ENCODE data around the gene EDRF1.

- no peak for TF ChIP-seq EZH2phosphoT487 (IDR thresholded peaks at IDR 0.05; ENCODE audit: insufficient read depth, low read depth)
- no peak for TF ChIP-seq EZH2 (IDR thresholded peaks at IDR 0.05; ENCODE audit: insufficient read depth, poor library complexity, severe bottlenecking)
Observed at GRCh38 chr10:125775491-125776106, 56.1 kb downstream of the EDRF1 start, which contains the start of gene MMP21.

Data from GM23248 (cell line).